Endothelial cell (in vitro differentiated cells): ENCODE measurements around the gene KCNJ8. TPM values are rescaled to one million over a fixed set of nuclear protein-coding genes. Genes with fewer than 3 reads are reported as not detected.

ENCODE experiments used
- DNase-seq: peaks from one replicate; pipeline ENCODE4 v3.0.0; 2021; ENCODE audit warnings: low spot score
- H3K27ac Mint-ChIP-seq: one replicate; pipeline ENCODE4 v1.8.0; 2021; ENCODE audit warnings: mixed read lengths, inconsistent platforms; ENCODE audit not compliant: unreplicated experiment
- H3K27me3 Mint-ChIP-seq: one replicate; pipeline ENCODE4 v1.8.0; 2021; ENCODE audit warnings: mild to moderate bottlenecking, moderate library complexity, mixed read lengths, inconsistent platforms; ENCODE audit not compliant: unreplicated experiment
- H3K36me3 Mint-ChIP-seq: one replicate; pipeline ENCODE4 v1.8.0; 2021; ENCODE audit warnings: mild to moderate bottlenecking, low read depth, mixed read lengths, inconsistent platforms; ENCODE audit not compliant: unreplicated experiment
- H3K4me1 Mint-ChIP-seq: one replicate; pipeline ENCODE4 v1.8.0; 2021; ENCODE audit warnings: mild to moderate bottlenecking, mixed read lengths, inconsistent platforms; ENCODE audit not compliant: unreplicated experiment
- H3K4me3 Mint-ChIP-seq: one replicate; pipeline ENCODE4 v1.8.0; 2021; ENCODE audit warnings: mild to moderate bottlenecking, mixed read lengths, inconsistent platforms; ENCODE audit not compliant: unreplicated experiment
- H3K9me3 Mint-ChIP-seq: one replicate; pipeline ENCODE4 v1.8.0; 2021; ENCODE audit warnings: mixed read lengths, inconsistent platforms; ENCODE audit not compliant: unreplicated experiment
- total RNA-seq: library from RNA; stranded (reverse); fragmentation: NEBNext Ultra II Directional; extraction: Animal tissue kit (Norgen Biotek cat#: 25700); gene quantifications from one replicate; pipeline ENCODE4 v1.2.1, GENCODE V29; 2021; ENCODE audit not compliant: unreplicated experiment
- TF ChIP-seq, protein P1 (sequence below): fragments of 200-600 bp; sonication (generic); IDR thresholded peaks from one replicate; pipeline ENCODE4 v1.5.0; 2021; ENCODE audit warnings: antibody characterized with exemption; ENCODE audit not compliant: unreplicated experiment

The KCNJ8 gene
- total RNA-seq, 1 donor from 2014 or later, result 0.23 TPM

DNA sequence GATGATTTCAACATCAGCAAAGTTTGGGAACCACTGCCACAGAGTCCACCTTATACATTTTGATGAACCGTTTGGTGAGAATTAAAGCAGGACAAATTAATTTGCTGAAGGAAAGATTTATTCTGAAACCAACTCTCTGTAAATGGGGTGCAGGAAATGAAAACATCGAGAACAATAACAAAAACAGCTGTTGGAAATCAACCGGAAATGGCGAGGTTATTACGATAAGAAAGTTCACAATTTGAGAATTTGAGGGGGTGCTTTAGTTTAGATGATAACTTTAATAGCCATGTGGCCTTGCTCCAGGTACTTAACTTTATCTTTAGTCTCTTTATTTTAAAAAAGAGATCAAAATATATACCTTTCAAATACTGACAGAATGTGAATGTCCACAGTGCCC is 56.7 kb downstream of the KCNJ8 start:
- TF ChIP-seq, protein P1, sequence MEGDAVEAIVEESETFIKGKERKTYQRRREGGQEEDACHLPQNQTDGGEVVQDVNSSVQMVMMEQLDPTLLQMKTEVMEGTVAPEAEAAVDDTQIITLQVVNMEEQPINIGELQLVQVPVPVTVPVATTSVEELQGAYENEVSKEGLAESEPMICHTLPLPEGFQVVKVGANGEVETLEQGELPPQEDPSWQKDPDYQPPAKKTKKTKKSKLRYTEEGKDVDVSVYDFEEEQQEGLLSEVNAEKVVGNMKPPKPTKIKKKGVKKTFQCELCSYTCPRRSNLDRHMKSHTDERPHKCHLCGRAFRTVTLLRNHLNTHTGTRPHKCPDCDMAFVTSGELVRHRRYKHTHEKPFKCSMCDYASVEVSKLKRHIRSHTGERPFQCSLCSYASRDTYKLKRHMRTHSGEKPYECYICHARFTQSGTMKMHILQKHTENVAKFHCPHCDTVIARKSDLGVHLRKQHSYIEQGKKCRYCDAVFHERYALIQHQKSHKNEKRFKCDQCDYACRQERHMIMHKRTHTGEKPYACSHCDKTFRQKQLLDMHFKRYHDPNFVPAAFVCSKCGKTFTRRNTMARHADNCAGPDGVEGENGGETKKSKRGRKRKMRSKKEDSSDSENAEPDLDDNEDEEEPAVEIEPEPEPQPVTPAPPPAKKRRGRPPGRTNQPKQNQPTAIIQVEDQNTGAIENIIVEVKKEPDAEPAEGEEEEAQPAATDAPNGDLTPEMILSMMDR, result no peak
- Mint-ChIP-seq H3K4me3 (no peak overlapping the region), H3K9me3 (no peaks in the 10 kb centered on the region), H3K4me1 (peaks cover 35% of the 10 kb centered on the region), H3K36me3 (no peaks in the 10 kb centered on the region), H3K27ac (no peak overlapping the region), H3K27me3 (no peaks in the 10 kb centered on the region)
- no peak for DNase-seq

DNA sequence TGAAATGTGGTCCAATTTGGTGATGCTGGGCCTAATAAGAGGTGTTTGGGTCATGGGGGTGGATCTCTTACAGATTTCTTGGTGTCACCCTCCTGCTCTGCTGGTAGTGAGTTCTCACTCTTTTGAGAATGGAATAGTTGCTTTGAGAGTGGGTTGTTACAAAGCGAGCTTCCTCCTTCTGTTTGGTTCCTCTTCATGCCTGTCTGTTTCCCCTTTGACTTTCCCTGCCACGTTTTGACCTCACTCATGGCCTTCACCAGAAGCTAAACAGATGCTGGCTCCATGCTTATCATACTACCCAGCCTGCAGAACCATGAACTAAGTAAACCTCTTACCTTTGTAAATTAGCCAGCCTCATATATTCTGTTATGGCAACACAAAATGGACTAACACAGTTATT is 59.1 kb downstream of the KCNJ8 start:
- Mint-ChIP-seq H3K4me3 (no peak overlapping the region), H3K27me3 (no peaks in the 10 kb centered on the region), H3K4me1 (peaks cover 19% of the 10 kb centered on the region), H3K9me3 (no peaks in the 10 kb centered on the region), H3K36me3 (no peaks in the 10 kb centered on the region), H3K27ac (no peak overlapping the region)
- DNase-seq, result no peak
- TF ChIP-seq, protein P1, result no peak

Other genes with a start within 250 kb of the KCNJ8 start
- gene SPX, start 248.4 kb downstream of the KCNJ8 start, total RNA-seq, result 0.18 TPM
- gene GYS2, start 169.9 kb downstream of the KCNJ8 start, total RNA-seq, result 0.08 TPM
- gene LDHB, start 116.9 kb downstream of the KCNJ8 start, total RNA-seq, result 506 TPM
- 1.2 TPM for gene ABCC9, start 166.7 kb upstream of the KCNJ8 start, total RNA-seq